ENCODE data around the gene CLTCL1. TPM values are rescaled to one million over a fixed set of nuclear protein-coding genes. Genes with fewer than 3 reads are reported as not detected.

The CLTCL1 gene
- total and polyA plus RNA-seq, 4 donors: 2.6 to 9.2 (median 4.3) TPM

GRCh38 chr22:19132693-19133400 is 158.7 kb downstream of the CLTCL1 start:
- DNase-seq: no peak
- peaks cover 9 to 47% (median 17%) of the 10 kb centered on the region in 4 donors for H3K36me3 ChIP-seq (ENCODE audit: control insufficient read depth in 4 of 4, insufficient read depth in 4 of 4, low read length in 4 of 4)
- no peak overlapping the region for H3K9ac ChIP-seq (ENCODE audit: insufficient read depth in 1 of 2, low read length in 2 of 2)
- 89 to 90% methylated on average over 9 of the region's 9 CpGs for WGBS, 2 donors
- no peak for TF ChIP-seq CTCF (IDR thresholded peaks at IDR 0.05; ENCODE audit: control extremely low read depth, extremely low read depth)
- no peaks in the 10 kb centered on the region for H3K4me1 ChIP-seq (ENCODE audit: control insufficient read depth in 5 of 5, insufficient read depth in 5 of 5, low read length in 5 of 5)
- H3K27me3 ChIP-seq (ENCODE audit: control insufficient read depth in 3 of 3, insufficient read depth in 3 of 3, low read length in 2 of 3): no peaks in the 10 kb centered on the region
- no peak overlapping the region for H3K4me3 ChIP-seq
- H3K27ac ChIP-seq (ENCODE audit: low read depth in 1 of 2, low read length in 1 of 2): no peak overlapping the region
- ATAC-seq (ENCODE audit: insufficient read depth, low FRiP score): no peak
- H3K9me3 ChIP-seq (ENCODE audit: control insufficient read depth in 4 of 4, insufficient read depth in 3 of 4, low read length in 3 of 4): no peaks in the 10 kb centered on the region

DNA sequence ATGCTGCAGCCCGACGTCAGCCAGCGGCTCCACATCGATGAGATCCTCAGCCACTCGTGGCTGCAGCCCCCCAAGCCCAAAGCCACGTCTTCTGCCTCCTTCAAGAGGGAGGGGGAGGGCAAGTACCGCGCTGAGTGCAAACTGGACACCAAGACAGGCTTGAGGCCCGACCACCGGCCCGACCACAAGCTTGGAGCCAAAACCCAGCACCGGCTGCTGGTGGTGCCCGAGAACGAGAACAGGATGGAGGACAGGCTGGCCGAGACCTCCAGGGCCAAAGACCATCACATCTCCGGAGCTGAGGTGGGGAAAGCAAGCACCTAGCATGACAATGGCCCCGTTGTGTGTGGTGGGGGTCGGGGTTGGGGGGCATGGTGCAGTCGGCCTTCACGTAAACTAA is 159.4 kb downstream of the CLTCL1 start:
- DNase-seq (no peak), ATAC-seq (ENCODE audit: insufficient read depth, low FRiP score) (no peak)
- Histone ChIP-seq H3K4me3 (no peak overlapping the region), H3K27ac (ENCODE audit: low read depth in 1 of 2, low read length in 1 of 2) (no peak overlapping the region), H3K9ac (ENCODE audit: insufficient read depth in 1 of 2, low read length in 2 of 2) (no peak overlapping the region), H3K4me1 (ENCODE audit: control insufficient read depth in 5 of 5, insufficient read depth in 5 of 5, low read length in 5 of 5) (no peaks in the 10 kb centered on the region), H3K9me3 (ENCODE audit: control insufficient read depth in 4 of 4, insufficient read depth in 3 of 4, low read length in 3 of 4) (no peaks in the 10 kb centered on the region), H3K36me3 (ENCODE audit: control insufficient read depth in 4 of 4, insufficient read depth in 4 of 4, low read length in 4 of 4) (peaks cover 4 to 40% (median 14%) of the 10 kb centered on the region in 4 donors), H3K27me3 (ENCODE audit: control insufficient read depth in 3 of 3, insufficient read depth in 3 of 3, low read length in 2 of 3) (no peaks in the 10 kb centered on the region)
- WGBS, 2 donors: 94 to 97% methylated on average over 20 of the region's 20 CpGs
- TF ChIP-seq CTCF (IDR thresholded peaks at IDR 0.05; ENCODE audit: control extremely low read depth, extremely low read depth): no peak

DNA sequence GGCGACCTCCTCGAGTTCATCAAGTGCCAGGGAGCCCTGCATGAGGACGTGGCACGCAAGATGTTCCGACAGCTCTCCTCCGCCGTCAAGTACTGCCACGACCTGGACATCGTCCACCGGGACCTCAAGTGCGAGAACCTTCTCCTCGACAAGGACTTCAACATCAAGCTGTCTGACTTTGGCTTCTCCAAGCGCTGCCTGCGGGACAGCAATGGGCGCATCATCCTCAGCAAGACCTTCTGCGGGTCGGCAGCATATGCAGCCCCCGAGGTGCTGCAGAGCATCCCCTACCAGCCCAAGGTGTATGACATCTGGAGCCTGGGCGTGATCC is 159.9 kb downstream of the CLTCL1 start:
- H3K36me3 ChIP-seq (ENCODE audit: control insufficient read depth in 4 of 4, insufficient read depth in 4 of 4, low read length in 4 of 4): peaks cover 4 to 35% (median 12%) of the 10 kb centered on the region in 4 donors
- H3K9ac ChIP-seq (ENCODE audit: insufficient read depth in 1 of 2, low read length in 2 of 2): no peak overlapping the region
- no peak for TF ChIP-seq CTCF (IDR thresholded peaks at IDR 0.05; ENCODE audit: control extremely low read depth, extremely low read depth)
- no peaks in the 10 kb centered on the region for H3K27me3 ChIP-seq (ENCODE audit: control insufficient read depth in 3 of 3, insufficient read depth in 3 of 3, low read length in 2 of 3)
- ATAC-seq (ENCODE audit: insufficient read depth, low FRiP score): no peak
- H3K4me1 ChIP-seq (ENCODE audit: control insufficient read depth in 5 of 5, insufficient read depth in 5 of 5, low read length in 5 of 5): no peaks in the 10 kb centered on the region
- H3K4me3 ChIP-seq: no peak overlapping the region
- 96 to 97% methylated on average over 19 of the region's 19 CpGs for WGBS, 2 donors
- no peak overlapping the region for H3K27ac ChIP-seq (ENCODE audit: low read depth in 1 of 2, low read length in 1 of 2)
- DNase-seq: no peak
- no peaks in the 10 kb centered on the region for H3K9me3 ChIP-seq (ENCODE audit: control insufficient read depth in 4 of 4, insufficient read depth in 3 of 4, low read length in 3 of 4)
